HG03039 (cell line): ENCODE results near the gene EIF5AL1.
A peak's percentile ranks its signal among the peaks of the same experiment; 100 is the strongest.
"Not testable (repeated sequence)": the region's sequence is repeated elsewhere in the genome, so short reads cannot be mapped to it uniquely, and the experiment has no call there.

Experiments
- ATAC-seq: cut with Tn5 transposase; IDR thresholded peaks from one replicate; pipeline ENCODE4 v1.9.1; 2021; ENCODE audit warnings: mild to moderate bottlenecking, moderate library complexity; ENCODE audit not compliant: unreplicated experiment

EIF5AL1 gene

DNA sequence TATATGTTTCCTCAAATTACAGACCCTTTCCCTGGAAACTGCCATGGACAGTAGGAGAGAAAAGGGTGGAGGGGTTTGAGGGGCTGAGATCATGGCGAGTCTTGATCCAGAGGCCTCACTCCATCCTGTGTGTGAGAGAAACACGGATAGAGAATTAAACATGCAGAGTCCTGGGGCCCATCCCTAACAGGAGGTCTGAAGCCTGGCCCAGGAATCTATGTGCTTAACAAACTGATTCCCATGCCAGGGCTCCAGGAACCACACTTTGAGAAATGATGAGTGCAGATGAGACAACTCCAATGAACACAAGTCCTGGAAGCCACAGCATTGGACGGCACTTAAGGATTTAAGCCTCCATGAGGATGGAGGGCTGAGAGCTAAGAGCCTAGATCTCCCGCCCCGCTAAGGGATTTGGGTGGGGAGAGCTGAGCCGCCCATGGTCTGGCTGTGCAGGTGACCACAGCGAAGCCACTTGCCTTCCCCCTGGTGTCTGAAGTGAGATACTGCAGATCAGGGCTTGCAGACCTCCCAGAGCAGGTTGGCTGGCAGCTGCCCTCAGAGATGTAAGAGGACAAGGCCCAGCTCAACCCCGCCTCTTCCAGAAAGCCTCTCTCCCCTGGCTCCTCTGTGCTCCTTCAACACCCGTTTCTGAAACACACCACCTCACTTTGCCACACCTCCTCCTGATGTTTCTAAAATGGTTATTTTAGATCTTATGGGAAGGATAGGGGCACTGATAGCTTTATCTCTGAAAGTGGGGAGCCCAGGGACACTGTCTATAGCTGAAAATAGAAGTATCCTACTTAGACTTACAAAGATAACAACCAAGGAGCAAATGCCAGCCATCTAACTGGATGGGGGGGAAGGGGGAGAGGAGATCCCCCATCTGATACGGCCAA lies 24.8 kb upstream of the EIF5AL1 start:
- ATAC-seq, result peak; percentile 63

DNA sequence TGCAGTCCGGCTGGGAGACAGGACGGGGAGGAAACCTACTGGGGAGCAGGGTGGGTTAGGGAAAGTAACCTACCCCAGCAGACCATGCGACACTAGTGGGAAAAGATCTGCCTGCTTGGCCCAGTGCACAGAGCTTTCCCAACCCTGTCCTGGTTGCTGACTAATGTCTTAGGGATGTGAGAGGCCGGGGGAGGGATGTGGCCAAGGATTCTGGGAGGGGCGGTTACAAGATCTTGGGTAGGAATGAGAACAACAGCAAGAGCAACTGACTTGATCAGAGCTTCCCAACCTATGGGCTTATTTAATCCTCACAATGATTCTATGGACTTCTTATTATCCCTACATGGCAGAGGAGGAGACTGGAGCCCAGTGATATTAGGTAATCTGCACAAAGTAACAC lies 24.0 kb upstream of the EIF5AL1 start:
- ATAC-seq, result no peak

DNA sequence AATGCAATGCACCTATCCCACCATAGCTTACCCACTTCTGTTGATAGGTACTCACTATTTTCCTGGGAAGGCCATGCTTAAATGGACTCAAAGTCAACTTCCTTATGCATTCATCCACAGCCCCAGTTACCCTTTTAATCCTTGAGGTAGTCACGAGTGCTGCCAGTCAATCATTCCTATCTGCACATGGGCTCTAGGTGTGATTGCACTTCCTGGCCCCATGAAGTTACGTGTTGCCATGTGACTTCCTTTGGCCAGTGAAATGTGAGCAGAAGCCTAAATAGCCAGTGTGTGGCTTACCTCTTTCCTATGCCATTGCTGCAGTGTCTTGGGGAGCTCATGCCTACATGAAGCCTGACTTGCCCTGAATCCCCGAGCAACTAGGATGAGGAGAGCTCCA lies 23.5 kb upstream of the EIF5AL1 start:
- no peak for ATAC-seq

DNA sequence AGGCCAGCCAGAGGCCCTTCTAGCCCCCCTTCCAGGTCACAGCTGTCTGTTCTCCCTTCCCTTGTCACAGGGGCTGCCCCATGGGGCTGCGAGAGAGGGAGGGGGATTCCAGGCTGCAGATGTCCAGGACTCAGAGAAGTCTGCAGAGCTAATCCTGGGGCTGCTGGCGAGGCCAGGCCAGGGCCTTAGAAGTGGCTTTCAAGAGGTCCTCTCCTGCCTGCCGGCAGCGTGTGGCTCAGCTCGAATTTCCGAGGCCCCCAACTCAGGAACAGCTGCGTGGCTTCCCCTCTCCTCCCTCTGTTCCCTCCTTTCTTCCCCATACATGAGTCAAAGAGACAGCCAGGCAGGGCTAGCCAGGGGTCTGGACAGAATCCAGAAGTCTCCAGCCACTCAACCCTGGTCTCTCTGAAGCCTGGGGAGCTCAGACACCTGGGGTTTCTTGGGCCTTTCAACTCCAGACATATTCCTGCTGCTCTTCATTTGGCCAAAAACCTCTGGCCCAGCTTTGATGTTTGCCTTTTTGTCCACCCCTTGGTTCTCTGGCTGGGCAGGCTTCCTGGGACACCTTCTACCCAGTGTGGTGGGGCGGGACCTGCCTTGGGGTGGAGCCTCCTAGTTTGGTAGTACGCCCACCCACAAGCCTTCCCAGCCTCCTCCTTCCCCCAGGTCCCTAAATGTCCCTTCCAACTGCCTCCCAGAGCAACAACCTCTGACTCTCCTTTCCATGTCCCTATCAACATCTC lies 21.8 kb upstream of the EIF5AL1 start:
- no peak for ATAC-seq

DNA sequence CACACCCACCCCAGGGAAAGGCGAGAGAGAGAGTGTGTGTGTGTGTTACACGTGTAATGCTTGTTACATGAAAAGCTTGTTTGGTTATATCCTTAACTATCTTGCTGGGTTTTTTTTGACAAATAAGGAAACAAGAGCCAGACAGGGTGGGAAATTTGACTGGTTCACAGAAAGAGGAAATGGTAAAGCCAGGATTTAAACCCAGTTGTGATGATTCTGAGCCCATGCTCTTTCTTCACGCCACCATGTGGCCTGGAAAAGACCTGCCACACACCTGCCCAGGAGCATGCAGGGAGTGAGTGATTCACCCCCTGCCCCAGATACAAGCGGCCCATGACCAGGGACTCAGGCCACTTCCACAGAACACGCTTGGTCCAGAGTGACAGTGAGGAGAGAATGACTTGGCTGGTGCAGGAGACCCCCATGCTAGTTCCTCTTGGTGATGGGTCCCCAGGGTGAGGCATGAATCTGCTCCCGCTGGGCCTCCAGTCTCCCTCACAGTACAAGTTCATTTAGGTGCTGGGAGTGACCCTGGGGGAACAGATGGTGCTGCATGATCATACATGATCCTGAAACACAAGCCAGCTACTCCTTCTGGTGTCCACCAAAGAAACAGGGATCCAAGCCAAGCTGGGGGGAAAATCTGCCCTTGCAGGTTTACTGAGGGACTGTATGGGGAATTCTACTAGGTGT lies 21.0 kb upstream of the EIF5AL1 start:
- ATAC-seq, result no peak

DNA sequence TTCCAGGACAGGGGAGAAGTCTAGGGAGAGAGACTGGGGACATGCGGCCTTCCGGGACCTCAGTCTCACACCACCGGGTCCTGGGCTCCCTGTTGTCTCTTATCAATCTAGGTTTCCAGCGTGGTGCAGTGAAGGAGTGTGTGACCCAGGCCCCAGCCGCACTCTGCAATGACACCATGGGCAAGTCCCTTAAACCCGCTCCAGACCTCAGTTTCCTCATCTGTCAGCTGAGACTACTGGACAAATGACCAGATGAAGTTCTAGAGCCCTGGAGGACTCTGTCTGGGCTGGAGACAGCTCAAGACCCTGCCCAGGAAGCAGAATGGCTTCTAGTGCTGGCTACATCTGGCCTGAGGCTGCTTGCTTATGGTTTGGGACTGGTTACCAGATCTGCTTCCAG lies 20.1 kb upstream of the EIF5AL1 start:
- no peak for ATAC-seq

DNA sequence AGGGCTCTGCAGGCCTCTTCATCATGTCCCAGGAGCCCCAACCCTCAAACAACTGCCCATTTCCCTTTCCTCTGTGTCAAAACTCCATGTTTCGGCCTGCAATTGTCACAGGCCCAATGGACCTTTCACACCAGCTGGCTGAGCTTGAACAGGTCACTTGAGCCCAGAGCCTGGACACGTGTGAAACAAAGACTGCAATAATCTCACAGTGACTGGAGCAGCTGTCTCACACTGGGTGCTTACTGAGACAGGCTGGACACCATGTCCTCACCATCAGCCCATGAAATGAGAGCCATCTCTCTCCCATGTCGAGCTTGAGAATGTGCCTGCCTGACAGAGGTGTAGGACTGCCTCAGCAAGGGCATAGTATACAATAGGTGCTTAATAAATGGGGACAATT lies 19.5 kb upstream of the EIF5AL1 start:
- ATAC-seq, result no peak

DNA sequence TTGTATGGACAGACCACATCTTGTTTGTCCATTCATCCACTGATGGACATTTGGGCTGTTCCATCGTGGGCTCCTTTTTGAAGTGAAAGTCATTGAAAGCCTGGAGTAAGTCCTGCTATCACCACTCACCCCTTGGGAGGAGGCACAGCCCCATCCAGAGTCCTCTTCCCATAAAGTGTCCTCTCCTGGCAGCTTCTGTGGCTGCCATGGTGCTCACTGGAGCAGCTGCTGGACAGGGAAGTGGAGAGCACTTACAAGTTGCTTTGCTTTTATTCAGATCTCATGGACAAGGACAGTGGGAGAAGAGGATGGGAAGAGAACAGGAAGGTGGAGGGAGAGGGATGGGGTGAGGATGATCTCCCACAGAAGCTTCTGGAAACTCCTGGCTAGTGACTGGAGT lies 18.5 kb upstream of the EIF5AL1 start:
- no peak for ATAC-seq

DNA sequence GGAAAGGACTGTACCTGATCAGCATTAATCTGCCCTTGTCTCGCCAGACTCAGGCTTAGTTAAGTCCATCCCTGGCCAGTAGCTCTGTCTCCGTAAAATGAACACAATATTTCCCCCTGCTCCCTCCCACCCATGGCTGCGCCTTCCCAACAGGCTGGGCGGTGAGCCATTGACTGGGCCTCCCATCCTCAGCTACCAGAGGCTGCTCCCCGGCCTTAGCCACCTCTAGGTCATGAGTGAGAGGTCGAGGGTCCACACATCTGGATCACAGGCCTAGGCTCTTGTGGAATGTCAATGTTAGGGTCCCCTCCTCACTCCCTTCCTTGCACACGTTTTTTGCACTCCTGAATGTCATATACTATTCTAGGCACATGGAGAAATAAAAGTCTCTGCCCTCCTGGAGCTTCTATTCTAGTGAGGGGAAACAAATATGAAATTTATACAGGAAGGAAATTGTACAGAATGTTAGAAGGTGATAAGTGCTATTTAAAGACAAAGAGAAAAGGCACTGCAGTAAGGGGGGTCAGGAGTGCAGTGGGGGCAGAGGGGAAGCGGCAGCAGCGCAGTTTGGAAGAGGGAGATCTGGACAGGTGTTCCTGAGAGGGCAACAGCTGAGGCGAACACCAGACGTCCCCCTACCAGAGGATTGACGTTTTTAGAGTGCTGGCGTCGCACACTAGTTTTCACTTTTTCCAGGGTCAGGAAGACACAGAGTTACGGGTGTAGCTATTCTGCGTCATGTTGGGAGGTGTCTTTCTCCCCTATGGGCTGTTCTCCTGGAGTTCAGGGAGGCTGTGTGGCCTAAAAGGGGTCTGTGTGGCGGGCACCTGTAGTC lies 17.2 kb upstream of the EIF5AL1 start:
- no peak for ATAC-seq

DNA sequence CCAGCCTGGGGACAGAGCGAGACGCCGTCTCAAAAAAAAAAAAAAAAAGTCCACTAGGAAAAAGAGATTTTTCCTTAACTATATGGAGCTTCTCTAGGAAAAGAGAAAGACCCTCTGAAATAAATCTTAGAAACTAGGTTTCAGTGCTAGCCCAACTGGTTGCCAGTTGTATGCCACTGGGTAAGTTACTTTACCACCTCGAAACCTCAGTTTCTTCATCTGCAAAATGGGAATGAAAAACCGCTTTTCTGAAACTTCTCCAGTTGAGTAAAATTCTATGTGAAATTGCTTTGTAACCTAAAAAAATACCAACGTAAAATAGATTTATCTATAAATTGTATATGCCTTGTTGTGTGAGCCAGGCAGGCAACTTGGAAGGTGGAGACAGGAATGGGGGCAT lies 16.5 kb upstream of the EIF5AL1 start:
- ATAC-seq, result no peak

DNA sequence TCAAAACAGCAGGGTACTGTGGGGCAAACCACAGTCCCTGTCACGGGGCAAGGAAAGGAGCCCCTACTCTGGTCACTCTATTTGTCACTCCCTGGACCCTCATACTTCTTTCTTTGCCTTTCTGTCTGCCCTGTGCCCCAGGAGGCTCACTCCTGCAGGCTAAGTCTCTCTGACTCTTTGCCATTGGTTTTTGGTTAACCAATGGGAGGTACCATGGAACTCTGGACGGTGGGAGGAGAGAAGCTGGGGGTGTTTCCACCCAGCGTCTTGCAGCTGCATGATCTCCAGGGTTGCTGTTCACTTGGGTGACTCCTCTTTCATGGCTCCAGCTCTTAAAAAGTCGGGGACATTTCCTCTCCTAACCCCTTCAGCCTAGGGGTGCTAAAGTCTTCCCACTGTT lies 15.4 kb upstream of the EIF5AL1 start:
- no peak for ATAC-seq

DNA sequence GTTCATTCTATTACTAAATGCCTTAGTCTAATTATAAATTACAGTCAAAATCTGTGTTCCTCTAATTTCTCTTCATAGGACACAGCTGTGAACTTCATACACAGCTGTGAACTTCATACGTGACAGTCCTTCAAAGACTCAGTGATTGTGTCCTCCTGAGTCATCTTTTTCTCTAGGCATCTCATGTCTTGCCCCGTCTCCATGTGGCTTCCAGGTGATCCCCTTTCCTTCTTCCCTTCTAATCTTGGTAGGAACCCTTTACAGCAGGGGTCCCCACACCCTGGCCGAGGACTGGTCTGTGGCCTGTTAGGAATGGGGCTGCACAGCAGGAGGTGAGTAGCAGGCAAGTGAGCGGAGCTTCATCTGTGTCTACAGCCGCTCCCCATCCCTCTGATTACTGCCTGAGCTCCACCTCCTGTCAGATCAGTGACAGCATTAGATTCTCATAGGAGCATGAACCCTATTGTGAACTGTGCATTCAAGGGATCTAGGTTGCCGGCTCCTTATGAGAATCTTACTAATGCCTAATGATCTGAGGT lies 14.0 kb upstream of the EIF5AL1 start:
- ATAC-seq, result no peak

DNA sequence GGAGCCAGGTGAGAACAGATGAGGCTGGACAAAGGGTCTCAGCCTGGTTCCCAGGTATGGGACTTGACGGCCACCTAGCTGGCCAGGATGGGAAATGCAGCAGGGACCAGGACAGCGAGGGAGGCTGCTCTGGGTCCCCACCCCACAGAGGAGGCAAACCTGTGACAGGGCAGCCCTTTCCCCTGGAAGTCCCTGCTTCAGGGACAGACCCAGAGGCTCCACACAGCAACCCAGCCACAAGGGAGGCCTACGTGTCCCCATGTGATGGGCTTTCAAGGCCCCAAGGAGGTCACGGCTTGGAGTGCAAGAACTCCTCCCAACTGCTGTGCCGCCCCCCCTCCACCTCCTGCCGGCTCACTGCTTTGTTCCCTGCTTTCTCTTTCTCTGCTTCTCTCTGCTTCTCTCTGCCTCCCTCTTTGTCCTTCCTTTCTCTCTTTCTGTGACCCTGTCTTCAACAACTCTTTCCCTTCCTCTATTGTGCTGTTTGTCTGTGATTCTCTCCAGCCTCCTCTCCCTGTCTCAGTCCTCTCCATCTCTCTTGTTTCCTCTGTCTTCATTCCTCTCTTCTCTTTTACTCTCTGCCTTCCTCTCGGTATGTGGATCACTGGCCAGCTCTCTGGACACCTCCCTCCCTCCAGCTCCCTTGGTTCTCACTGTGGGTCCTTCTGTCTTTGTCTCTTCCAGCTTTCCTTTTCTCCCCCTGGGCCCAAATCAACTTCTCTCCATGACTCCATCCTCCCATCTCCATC lies 9.6 kb upstream of the EIF5AL1 start:
- no peak for ATAC-seq

DNA sequence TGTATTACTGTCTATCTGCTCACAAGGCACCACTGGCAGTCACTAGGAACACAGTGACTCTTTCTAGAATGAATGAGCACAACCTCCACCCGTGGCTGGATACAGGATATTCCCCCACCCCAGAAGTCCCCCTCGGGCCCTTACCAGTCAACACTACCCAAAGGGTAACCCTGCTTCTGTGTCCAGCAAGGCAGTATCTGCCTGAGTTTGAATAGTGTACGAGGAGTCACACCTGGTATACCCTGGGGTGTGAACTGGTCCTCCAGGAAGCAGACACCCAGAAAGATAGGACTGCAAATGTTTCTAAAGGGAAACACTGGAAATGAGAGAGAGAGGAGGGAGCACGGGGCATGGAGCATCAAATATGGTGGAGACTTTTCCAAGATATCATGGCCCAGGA lies 8.5 kb upstream of the EIF5AL1 start:
- not testable (repeated sequence) for ATAC-seq

DNA sequence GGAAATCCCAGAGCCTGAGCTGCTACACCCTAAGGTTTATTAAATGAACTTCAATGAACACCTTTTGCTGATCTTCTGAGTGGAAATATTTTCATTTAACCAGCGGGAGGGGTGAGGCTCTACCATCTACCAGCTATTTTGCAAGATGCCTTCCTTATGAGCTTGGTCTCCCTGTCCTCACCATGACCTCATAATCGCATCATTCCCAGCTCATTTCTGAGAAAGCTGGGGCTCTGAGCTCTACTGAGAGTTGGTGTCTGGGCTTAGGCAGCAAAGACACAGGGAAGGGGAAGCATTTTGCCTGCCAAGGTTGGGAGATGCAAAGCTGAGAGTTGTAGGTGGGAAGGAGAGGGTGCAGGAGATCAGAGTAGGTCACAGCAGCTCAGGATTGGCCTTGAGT lies 7.8 kb upstream of the EIF5AL1 start:
- ATAC-seq, result not testable (repeated sequence)

DNA sequence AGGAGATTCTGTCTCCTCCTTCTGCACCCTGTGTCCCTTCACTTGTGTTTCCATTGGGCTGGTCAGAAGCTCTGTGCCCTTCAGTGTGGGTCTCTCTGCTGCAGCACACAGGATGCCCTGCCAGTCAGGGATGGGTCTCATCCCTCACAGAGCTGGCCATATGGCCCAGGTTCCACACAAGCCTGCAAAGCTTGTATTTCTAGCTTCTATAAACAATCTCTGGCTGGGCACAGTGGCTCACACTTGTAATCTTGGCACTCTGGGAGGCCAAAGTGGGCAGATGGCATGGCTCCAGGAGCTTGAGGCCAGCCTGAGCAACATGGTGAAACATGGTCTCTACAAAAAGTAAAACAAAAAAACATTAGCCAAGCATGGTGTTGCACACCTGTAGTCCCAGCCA lies 7.0 kb upstream of the EIF5AL1 start:
- not testable (repeated sequence) for ATAC-seq

DNA sequence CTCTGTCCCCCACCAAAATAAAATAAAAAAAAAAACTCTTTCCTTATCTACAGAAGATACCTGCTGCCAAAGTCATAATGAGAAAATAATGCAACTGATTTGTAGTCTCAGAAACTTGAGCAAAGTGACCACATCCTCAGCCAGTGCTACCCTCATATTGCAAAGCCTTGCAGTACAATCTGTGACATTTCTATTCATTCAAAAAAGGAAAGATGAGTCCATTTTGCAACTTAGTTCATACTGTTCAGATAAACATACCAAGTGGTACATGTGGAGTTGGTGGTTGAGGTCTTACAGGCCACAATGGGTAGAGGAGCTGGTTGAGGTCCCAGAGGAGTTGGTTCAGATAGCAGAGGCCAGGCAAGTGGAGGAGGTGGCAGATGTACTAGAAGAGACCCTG lies 6.5 kb upstream of the EIF5AL1 start:
- ATAC-seq, result no peak

DNA sequence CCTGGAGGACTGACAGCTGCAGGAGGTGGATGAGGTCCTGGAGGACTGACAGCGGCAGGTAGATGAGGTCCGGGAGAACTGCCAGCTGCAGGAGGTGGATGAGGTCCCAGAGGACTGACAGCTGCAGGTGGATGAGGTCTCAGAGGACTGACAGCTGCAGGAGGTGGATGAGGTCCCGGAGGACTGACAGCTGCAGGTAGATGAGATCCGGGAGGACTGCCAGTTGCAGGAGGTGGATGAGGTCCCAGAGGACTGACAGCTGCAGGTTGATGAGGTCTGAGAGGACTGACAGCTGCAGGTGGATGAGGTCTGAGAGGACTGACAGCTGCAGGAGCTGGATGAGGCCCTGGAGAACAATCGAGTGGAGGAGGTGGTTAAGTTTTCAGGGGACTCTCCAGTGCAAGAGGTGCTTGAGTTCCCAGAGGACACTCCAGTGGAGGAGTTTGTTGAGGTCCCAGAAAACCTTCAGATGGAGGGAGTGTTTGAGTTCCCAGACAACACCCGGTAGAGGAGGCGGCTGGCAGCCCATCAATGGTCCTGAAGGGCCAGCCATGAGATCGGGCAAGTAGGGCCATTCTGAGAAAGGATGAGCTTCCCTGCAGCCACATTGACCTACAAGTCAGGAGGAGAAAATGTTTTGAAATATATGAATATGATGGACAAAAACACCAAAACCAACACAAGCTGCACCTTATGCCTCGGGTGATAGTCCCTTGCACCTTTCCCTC lies 4.7 kb upstream of the EIF5AL1 start:
- no peak for ATAC-seq

DNA sequence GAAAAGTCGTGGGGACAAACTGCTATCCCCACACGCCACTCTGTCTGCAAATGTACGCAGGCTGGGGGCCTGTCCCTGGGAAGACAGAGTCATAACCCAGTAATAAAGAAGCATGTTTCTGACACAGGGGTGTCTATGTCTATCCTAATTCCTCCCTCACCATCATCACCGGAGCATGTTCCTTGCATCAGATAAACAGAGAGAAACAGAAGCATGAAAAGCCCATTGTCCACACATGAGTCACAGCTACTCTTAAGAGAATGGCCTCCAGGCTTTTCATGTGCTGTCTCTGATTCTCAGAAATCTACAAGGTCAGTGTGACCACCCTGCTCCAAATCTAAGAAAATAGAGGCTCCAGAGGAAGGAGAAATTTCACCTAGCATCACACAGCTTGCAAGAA lies 4.1 kb upstream of the EIF5AL1 start:
- not testable (repeated sequence) for ATAC-seq
